Stimulated activated CD4-positive, alpha-beta T cell treated with anti-CD3 and anti-CD28 coated beads, Interleukin-12 subunit alpha, Interleukin-12 subunit beta, amount 100 ng/mL, for 4 hours (primary cell): ENCODE data around the gene CLCN1.
A peak's percentile ranks its signal among the peaks of the same experiment; 100 is the strongest.

ENCODE experiments used
- DNase-seq: peaks from one replicate; pipeline ENCODE4 v3.0.0-alpha.2; 2020

CLCN1 gene

GRCh38 chr7:143369678-143370651 lies 54.1 kb downstream of the CLCN1 start:
- DNase-seq = no peak

DNA sequence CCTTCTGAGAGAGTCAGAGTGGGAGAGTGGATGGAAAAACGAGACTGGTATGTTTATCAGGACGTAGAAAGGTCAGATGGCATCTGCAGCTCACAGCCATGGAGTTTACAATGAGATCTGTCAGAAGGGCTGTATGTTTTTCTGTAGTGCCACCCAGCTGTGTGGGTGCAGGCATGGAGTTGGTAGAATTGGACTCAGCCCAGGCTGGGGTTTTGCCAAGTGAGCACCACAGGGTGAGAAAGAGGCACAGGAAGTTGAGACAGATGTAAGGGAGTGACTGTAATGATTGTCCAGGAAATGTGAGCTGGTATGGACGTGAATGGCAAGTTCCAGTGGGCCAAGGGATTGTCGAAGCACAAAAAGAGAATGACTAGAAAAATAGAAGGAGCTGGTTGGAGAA lies 56.2 kb downstream of the CLCN1 start:
- DNase-seq = no peak

GRCh38 chr7:143373255-143373794 lies 57.4 kb downstream of the CLCN1 start:
- no peak for DNase-seq

DNA sequence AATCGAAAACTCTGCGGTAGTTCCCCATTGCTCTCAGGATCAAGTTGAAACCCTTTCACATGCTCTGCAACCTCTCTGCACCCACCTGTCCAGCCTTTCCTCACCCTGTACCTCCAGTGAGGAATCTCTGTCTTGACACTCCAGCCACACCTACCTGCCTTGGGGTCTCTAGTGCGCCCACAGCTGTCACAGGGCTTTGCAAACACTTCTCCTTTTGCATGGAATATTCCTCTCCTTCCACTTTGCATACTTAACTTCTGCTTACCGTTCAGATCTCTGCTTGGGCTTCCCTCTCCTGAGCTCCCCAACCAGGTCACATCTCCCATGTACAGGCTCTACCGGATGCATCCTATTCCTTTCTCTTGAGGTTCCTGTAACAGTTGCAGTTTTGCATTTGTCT lies 58.6 kb downstream of the CLCN1 start:
- no peak for DNase-seq

- DNase-seq = no peak
Measured at GRCh38 chr7:143375298-143376034, 59.6 kb downstream of the CLCN1 start.

DNA sequence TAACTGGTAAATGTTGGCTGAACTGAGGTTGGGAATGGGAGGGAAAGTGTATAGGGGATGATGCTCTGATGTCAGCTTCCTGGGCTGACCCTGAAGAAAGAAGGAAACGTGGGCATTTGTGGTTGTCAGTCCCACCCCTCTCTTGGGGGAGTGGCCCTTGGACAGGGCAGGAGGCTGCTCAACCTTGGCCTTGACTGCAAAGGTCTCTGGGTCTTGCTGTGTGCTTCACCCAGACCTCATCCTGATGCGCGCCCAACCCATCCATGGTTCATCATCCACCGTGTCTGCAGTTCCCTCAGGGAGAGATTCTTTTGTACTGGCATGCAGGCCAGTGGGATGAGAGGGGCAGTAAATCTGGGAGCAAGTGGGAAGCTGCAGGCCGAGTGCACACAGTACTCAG lies 60.5 kb downstream of the CLCN1 start:
- DNase-seq = no peak

DNA sequence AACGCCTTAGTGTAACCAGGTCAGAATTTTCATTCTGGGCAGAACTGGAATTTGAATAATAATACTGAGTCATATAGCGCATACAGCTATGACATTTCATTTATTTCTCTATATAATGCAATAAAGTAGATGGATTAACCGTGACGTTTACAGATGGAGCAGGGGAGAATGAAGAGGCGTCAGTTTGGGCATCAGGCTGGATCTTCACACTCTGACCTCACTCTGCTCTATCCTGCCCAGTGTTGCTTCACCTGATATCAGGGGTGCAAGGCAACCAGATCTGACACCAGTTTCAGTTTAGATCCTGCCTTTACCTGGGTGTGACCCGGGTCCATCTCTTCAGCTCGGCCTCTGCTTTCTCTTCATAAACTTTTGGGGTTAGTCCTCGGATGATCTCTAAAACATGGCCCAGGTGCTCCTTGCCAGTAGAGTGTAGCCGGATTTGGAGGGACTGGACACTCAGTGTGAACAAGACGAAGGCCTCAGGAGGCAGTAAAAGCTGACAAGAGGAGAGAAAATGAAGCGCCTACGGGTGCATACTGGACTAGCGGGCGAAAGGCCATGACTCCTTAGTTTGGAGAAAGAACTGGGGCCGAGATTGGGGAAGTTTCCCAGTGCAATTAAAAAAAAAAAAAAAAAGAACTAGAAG lies 63.8 kb downstream of the CLCN1 start:
- no peak for DNase-seq

DNA sequence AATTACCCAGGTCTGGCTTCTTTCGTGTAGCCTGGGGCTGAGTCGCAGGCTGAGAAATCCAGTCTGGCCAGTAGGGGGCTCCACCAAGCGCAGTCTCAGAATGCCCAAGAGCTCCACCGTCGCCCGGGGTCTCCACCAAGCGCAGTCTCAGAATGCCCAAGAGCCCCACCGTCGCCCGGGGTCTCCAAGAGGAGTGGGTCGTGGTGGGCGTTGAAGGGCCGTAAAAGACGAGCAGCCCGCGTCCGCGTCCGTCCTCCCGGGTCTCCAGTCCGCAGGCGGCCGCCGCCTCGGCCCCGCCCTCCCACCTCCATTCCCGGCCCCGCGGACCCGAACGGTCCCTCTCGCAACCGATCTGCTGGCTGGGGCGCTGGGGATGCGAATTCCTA lies 64.3 kb downstream of the CLCN1 start:
- peak; percentile 87 for DNase-seq

GRCh38 chr7:143380646-143381426 lies 64.9 kb downstream of the CLCN1 start, which contains the start of gene ZYX:
ZYX (plus strand) TSS chr7:143381345; CDS start chr7:143381572, 227 bp downstream.
- peak; percentile 84 for DNase-seq

- peak; percentile 32 for DNase-seq
Measured at GRCh38 chr7:143381427-143382125, 65.7 kb downstream of the CLCN1 start.

GRCh38 chr7:143382126-143382790 lies 66.3 kb downstream of the CLCN1 start:
- no peak for DNase-seq

GRCh38 chr7:143382791-143383641 lies 67.1 kb downstream of the CLCN1 start:
- no peak for DNase-seq

DNA sequence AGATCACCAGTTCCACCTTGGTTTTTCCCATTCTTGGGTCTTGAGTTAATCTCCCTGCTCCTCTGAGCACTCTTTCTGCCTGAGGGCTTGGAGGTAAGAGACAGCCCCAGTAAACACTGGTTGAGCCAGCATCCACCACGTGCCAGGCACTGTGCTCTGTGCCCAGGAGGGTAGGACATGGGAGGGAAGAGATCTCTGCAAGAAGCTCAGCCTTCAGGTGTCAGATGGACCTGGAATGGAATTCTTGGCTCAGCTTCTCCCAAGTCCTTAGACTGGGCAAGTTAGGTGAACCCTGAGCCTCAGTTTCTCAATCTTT lies 67.7 kb downstream of the CLCN1 start:
- no peak for DNase-seq

DNA sequence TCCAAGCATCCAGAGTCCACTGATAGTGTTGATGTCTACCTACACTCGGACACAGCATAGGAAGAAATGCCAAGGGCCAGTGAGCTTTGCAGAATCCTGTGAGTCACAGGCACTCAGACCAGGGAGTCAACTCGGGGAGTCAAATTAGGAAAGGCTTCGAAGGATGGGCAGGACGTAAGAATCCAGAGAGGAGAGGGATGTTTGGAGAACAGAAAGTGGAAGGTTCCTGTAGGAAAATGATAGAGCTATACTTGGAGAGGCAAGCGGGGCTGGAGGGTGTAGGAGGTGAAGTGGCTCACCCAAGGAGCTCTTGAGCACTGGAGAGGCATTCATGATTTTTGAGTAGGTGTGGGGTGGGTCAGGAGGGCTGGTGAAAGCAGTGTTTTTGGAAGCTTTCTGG lies 68.2 kb downstream of the CLCN1 start:
- DNase-seq = no peak

DNA sequence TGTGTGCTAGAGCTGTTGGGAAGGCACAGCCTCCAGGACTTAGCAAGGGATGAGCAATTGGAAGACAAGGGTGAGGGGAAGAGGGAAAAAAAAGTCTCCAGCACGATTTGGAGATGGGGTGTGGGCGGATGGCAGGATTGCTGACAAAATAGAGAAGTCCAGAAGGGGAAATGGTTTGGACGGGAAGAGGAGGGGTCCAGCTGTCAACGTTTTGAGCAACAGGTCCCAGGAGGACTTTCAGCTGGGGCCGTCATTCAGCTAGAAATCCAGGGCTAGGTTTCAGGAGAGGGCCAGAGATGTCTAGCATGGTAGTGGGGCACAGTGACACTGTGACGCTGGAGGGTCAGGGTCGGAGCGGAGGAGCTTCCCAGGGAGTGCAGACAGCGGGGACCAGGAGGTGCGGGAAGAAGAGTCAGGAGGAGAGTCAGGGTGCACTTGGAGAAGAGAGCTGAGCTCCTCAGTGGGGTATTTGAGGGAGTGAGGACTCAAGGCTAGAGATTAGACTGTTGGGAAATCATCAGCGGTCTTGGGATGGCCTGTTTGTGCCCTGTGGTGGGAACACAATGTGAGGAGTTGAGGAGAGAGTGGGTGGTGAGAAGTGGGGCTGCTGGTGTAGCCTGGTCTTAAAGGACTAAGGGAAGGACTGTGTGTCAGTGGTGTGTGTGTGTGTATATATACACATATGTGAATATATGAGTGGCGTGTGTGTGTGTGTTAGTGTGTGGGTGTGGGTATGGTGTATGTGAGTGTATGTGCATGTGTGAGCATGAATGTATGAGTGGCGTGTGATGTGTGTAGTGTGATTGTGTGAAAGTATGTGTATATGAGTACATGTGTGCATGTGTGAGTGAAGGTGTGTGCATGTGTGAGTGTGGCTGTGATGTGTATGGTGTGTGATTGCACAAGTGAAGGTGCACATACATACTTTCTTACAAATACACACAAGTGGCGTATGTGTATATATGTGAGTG lies 69.0 kb downstream of the CLCN1 start:
- DNase-seq = no peak

DNA sequence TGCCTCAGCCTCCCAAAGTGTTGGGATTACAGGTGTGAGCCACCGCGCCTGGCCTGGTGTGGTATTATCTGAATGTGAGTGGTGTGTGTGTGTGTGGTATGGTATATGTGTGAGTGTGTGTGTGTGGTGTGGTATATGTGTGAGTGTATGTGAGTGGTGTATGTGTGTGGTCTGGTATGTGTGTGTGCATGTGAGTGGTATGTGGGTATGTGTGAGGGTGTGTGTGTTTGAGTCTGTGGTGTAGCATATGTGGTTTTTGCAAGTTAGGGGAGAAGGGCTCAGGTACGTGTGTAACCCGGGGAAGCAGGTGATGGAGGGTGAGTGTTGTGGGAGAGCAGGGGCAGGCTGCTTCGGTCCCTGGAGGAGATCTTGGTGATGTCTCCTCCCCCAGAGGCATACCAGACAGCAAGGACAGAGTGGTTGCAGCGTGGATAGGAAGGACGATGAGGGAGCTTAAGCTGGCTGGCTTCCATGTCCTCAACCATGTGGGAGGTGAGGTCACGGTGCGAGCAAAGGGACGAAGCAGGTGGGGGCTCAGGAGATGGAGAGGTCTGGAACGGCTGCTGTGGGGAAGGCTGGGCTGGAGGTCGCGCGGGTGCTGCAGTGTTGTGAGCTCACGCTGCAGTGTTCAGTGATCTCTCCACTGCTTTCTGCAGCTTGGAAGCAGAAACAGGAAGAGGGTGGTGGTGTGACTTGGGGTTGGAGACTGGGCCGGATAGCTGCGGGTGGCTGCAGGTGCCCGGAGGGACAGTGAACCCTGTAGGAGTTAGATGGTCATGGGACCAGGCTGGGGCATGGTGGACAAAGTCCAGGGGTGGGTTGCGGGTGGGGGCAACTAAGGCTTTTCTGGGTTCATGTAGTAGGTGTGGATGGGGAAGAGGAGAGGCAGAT lies 70.2 kb downstream of the CLCN1 start:
- DNase-seq = no peak

DNA sequence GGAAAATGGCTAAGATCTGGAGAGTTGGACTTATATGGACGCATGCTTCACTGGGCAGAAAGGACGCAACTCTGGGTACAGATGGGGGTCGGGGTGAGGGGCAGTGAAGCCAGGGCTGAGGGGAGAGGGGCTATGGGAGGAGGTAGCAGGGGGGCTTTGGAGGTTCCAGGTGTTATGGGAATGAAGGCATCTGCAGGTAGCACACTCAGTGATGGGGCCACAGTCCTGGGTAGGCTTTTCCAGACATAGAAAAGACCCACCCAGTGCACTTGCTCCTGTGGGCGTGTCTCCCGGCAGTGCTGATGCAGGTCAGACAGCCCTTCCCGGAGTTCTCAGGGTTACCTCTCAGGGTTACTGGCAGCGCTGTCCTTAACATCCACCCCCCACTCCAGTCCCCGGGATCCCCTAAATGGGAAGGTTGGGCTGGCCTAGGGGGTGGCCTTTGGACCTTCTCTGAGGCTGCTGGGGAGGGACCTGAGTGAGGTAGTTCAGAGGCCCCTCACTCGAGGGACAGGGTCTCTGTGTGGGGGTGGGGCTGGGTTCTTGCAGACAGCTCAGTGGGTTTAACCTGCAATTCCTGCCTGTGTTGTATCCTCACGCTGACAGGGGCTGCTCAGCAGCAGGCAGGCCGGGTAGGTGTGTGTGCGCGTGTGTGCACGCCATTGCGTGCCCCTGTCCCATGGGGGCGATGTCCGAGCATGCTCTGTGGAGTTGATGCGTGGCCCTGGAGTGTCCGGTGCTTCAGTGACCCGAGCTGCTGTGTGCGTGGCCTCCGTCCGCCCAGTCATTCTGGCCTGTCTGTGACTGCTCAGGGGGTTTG lies 71.5 kb downstream of the CLCN1 start:
- DNase-seq = no peak
